Mammary epithelial cell (primary cell): ENCODE data around the gene ADGRV1.

Source experiments
- EZH2 ChIP-seq: IDR thresholded peaks from 2 replicates; pipeline ENCODE4 v1.6.1; 2012; ENCODE audit warnings: low read length, inconsistent platforms, borderline replicate concordance
- TF ChIP-seq, protein P1 (sequence below), 2 donors: IDR thresholded peaks in 1 of 2; conservative IDR thresholded peaks in 1 of 2; 2 replicates each; pipeline ENCODE4 v1.5.1; 2011 to 2012; ENCODE audit warnings: inconsistent platforms in 2 of 2, low read length in 2 of 2, mild to moderate bottlenecking in 2 of 2, control low read depth in 1 of 2, low read depth in 1 of 2; ENCODE audit not compliant: insufficient read depth in 1 of 2; ENCODE audit errors: extremely low read depth in 1 of 2

DNA sequence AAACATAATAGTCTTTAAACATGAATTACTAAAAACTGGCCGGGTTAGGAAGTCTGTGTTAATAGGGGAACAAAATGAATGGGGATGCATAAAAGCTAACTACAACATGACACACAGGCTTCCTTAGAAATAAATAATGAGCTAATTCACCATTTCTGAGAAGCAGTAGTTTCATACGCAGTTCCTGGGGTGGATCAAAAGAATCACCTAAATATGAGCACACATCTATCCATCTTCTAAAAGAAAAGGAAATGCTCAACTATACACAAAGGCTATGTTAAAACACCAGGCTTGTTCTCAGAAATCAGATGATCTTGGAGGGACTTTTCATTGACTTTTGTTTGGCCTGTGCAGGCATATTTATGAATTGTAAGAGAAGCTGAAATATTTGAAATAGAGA is 451.5 kb downstream of the ADGRV1 start:
- TF ChIP-seq, protein P1, sequence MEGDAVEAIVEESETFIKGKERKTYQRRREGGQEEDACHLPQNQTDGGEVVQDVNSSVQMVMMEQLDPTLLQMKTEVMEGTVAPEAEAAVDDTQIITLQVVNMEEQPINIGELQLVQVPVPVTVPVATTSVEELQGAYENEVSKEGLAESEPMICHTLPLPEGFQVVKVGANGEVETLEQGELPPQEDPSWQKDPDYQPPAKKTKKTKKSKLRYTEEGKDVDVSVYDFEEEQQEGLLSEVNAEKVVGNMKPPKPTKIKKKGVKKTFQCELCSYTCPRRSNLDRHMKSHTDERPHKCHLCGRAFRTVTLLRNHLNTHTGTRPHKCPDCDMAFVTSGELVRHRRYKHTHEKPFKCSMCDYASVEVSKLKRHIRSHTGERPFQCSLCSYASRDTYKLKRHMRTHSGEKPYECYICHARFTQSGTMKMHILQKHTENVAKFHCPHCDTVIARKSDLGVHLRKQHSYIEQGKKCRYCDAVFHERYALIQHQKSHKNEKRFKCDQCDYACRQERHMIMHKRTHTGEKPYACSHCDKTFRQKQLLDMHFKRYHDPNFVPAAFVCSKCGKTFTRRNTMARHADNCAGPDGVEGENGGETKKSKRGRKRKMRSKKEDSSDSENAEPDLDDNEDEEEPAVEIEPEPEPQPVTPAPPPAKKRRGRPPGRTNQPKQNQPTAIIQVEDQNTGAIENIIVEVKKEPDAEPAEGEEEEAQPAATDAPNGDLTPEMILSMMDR (conservative IDR thresholded peaks at IDR 0.05 in 1 of 2, IDR thresholded peaks at IDR 0.05 in 1 of 2; ENCODE audit: extremely low read depth in 1 of 2, insufficient read depth in 1 of 2, low read depth in 1 of 2, low read length in 2 of 2), result no peak
- no peak for TF ChIP-seq EZH2
